Epithelial cell of esophagus (primary cell): Measurements from ENCODE around the gene TMEM179B.

Source experiments
- DNase-seq: peaks from one replicate; pipeline ENCODE4 v3.0.0; 2010; ENCODE audit warnings: low read depth
- H3K4me3 ChIP-seq: 2 replicates; pipeline ENCODE4 v1.5.1; 2011; ENCODE audit warnings: mild to moderate bottlenecking, low read length, control low read depth
- CTCF ChIP-seq: IDR thresholded peaks from 2 replicates; pipeline ENCODE4 v1.5.1; 2011; ENCODE audit warnings: low read depth, mild to moderate bottlenecking, low read length, control low read depth, inconsistent platforms; ENCODE audit not compliant: insufficient read depth; ENCODE audit errors: missing control alignments

Gene TMEM179B

DNA sequence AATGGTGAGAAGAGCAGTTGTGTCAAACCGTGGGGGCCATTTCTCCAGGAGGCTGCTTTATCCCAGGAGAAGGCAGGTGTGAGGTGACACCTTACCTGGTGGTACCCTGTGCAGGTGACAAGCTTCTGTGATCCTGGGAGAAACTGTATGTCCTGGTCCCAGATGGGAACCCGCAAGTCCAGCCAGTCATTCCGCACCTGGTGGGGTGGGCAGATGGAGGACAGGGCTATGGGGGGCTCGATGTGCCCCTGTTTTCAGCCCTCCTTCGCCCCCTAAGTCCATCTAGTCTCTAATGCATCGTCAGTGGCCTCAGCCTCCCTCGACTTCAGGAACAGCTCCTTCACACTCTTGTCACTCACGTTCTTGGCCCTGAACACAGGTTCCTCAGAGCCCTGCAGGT, 48.1 kb downstream of the TMEM179B start:
- TF ChIP-seq CTCF: no peak
- no peak overlapping the region for H3K4me3 ChIP-seq
- DNase-seq: no peak

DNA sequence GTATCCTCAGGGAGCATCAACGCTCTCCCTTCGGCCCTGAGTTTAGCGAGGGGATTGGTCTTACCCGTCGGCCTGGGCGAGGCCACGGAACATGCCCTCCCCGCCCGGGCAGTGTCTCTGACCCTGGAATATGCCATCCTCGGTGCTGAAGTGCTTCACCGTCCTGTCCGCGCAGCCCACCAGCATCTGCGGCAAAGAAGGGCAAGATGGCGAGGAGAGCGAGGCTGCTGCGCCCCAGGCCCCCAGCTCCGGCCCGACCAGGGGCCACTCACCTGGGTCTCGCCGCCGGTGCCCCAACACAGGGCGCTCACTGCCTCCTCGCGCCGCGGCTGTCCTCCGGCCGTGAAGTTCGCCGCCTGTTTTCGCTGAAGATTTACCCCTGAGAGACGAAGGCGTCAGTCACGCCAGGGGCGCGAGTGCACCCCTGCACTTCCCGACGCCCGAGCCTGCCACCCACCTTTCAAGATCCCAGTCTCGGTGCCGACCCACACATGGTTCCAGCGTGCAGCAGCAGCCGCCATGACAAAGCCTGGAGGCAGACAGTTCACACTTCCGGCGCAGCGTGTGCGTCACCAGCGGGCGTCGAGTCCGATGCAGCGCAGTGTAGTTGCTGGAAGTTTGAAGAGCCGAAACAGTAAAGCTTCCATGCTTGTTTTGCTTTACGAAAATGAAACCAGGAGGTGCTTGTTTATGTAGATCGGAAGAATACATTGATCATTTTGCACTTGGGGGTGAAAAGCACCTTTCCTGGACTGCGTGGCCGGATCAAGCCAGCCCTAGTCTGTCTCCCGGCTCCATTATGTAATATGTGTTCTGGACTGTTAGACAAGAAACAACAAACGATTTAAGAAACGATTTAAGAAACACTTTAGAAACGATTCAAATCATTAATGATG, 52.1 kb downstream of the TMEM179B start, which contains the start of gene WDR74:
Gene WDR74, minus strand, starts transcription at position 541 of the 896 bp plus-strand sequence. Its CDS starts 20 bp downstream, at position 521.
- peak; percentile 95 for DNase-seq
- H3K4me3 ChIP-seq: peak within 1 kb of the TSS; percentile 97
- no peak for TF ChIP-seq CTCF
